ENCODE results near the gene TMCO4.
"Not testable (repeated sequence)": the region's sequence is repeated elsewhere in the genome, so short reads cannot be mapped to it uniquely, and the experiment has no call there.

TMCO4 gene

DNA sequence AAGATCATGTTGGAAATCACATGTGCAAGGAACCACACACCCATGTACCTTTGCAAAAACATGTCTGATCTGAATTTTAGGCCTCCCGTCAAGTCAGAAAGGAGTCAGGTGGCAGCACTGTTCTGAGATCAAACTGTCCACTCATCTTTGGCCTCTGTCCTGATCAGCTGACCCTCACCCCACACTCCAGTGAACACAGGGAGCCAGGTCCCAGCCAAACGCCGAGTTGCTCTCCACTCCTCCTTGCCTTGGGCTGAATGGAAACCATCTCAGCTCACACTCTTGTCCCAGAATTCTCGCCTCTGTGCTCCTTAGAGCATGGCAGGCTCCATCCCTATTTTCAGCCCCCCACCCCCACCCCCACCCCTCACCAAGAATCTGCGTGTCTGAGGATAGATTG is 20.0 kb upstream of the TMCO4 start:
- no peak for DNase-seq (ENCODE audit: low read depth)
- H3K4me3 ChIP-seq (ENCODE audit: low read depth, low read length), result no peak overlapping the region
- TF ChIP-seq, protein P1, sequence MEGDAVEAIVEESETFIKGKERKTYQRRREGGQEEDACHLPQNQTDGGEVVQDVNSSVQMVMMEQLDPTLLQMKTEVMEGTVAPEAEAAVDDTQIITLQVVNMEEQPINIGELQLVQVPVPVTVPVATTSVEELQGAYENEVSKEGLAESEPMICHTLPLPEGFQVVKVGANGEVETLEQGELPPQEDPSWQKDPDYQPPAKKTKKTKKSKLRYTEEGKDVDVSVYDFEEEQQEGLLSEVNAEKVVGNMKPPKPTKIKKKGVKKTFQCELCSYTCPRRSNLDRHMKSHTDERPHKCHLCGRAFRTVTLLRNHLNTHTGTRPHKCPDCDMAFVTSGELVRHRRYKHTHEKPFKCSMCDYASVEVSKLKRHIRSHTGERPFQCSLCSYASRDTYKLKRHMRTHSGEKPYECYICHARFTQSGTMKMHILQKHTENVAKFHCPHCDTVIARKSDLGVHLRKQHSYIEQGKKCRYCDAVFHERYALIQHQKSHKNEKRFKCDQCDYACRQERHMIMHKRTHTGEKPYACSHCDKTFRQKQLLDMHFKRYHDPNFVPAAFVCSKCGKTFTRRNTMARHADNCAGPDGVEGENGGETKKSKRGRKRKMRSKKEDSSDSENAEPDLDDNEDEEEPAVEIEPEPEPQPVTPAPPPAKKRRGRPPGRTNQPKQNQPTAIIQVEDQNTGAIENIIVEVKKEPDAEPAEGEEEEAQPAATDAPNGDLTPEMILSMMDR (IDR thresholded peaks at IDR 0.05; ENCODE audit: insufficient read depth, low read depth, low read length, missing control alignments), result no peak

DNA sequence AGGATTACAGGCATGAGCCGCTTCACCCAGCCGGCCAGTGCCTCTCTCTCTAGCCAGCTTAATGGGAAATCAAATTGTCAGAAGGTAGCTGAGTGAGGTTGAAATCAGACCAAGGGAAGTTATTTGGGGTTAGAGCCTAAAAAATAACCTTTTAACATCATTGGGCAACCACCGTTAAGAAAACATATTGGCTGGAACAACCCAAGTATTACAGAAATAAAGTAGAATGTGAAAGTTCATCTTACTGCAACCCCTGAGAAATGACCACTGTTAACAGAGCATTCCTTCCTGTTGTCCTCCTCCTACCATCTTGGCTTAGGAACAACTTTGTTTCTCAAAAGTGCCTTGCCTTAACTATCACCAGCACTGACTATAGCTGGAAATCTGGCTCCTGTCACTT is 18.6 kb upstream of the TMCO4 start:
- H3K4me3 ChIP-seq (ENCODE audit: low read depth, low read length), result no peak overlapping the region
- TF ChIP-seq, protein P1 (IDR thresholded peaks at IDR 0.05; ENCODE audit: insufficient read depth, low read depth, low read length, missing control alignments), result no peak
- DNase-seq (ENCODE audit: low read depth), result no peak

DNA sequence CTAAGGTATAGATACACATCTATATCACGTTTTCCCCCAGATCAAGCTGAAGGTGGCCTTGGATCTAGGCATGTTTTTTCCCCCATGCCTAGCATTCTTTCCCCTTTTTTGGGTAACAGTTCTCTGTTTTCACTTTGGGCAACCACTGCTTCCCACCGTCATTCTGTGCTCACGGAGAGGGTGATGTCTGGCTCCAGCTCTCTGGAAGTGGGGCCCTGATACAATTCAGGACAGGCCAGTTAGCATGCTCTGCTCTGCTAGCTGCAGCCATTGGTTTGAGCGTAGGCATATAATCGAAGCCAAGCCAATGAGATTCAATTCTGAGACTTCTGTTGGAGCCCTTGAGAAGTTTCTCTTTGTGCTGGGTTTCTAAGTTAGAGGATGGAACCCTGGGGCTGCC is 17.4 kb upstream of the TMCO4 start:
- TF ChIP-seq, protein P1 (IDR thresholded peaks at IDR 0.05; ENCODE audit: insufficient read depth, low read depth, low read length, missing control alignments), result no peak
- no peak for DNase-seq (ENCODE audit: low read depth)
- H3K4me3 ChIP-seq (ENCODE audit: low read depth, low read length), result no peak overlapping the region

DNA sequence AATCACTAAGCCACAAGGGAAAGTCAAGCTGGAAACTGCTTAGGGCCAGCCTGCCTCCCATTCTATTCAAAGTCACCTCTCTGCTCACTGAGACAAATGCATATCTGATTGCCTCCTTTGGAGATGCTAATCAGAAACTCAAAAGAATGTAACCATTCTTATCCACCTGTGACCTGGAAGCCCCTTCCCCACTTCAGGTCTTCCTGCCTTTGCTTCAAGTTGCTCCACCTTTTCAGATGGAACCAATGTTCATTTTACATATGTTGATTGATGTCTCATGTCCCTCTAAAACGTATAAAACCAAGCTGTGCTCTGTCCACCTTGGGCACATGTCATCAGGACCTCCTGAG is 17.0 kb upstream of the TMCO4 start:
- DNase-seq (ENCODE audit: low read depth); H3K4me3 ChIP-seq (ENCODE audit: low read depth, low read length): not testable (repeated sequence)

DNA sequence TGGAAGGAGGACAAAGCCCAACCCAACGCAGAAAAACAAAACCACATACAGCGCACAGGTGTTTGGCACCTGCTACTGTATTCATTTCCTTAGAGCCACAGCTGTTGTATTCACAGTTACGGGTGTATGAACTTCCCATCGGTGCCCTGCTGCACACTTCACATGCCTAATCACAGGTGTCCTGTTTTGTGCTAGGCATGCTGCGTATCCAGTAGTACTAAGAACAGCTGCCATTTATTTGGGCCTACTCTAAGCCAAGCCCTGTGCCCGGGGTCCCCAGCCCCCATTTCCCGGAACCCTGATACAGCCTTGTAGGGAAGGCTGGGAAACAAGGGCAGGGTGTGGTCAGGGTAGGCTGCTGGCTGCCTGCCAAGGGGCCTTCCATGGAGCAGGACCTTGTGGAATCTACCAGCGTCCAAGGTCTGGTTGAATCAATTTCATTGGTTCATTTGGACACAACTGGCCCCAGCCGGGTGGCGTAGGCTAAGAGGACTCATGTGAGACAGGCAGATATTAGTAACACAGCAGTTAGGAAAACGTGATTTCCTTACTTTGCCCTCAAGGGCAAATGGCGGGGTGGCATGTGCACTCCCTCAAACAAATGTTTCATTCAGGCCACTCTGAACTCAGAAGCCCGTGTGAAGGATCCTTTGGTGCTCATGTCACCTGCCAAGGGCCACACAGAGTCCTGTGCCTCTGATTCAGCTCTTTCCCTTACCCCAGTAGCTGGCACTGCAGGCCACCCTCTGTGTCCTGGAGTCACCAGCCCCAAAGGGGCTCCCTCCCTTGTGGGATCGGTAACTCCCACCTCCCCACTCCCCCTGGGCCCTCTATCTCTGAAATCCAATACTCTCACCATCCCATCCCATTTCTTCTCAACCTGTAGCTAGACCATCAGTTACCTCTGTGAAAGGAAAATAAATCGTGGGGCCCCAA is 16.4 kb upstream of the TMCO4 start:
- TF ChIP-seq, protein P1 (IDR thresholded peaks at IDR 0.05; ENCODE audit: insufficient read depth, low read depth, low read length, missing control alignments), result no peak
- DNase-seq (ENCODE audit: low read depth), result no peak
- no peak overlapping the region for H3K4me3 ChIP-seq (ENCODE audit: low read depth, low read length)

DNA sequence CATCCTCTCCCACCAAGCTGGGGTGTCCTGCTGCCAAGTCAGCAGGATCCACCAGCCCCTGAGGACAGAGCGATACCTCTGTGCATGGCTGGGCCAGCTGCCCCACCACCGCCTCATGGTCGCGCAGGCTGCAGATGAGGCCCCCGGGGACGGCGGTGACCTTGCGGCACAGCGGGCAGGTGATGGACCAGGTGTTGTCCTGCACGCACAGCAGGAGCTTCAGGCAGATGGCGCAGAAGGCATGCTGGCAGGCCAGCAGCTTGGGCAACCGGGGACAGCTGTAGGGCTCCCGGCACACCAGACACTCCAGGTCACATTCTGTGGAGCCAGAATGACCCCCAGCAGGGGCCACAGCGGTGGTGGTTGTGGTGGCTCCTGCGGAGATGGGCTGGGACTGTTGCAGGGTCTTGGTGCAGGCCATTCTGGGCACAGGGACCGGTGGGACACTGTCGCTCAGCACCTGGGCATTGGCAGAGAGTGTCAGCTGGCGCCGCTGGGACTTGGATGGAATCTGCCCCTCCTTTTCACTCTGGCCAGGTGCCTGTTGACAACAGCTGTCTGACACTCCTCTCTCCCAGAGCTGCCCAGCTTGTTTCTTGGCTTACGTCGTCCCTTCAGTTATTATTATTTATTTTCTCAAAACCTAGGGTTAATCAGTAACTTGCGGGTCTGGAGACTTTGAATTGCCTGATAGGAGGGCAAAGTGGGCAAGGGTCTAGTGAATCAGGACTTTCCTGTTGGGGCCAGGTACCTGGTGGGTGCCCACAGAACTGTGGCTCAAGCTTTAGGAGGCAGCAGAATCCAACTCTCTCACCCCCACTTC is 15.2 kb upstream of the TMCO4 start, which contains the start of gene RNF186:
TSS of gene RNF186 (minus strand) at position 603 of the 823 bp plus-strand sequence. CDS start at position 421, 182 bp downstream.
- TF ChIP-seq, protein P1 (IDR thresholded peaks at IDR 0.05; ENCODE audit: insufficient read depth, low read depth, low read length, missing control alignments), result no peak
- no peak for DNase-seq (ENCODE audit: low read depth)
- H3K4me3 ChIP-seq (ENCODE audit: low read depth, low read length), result no peak within 1 kb of the TSS

DNA sequence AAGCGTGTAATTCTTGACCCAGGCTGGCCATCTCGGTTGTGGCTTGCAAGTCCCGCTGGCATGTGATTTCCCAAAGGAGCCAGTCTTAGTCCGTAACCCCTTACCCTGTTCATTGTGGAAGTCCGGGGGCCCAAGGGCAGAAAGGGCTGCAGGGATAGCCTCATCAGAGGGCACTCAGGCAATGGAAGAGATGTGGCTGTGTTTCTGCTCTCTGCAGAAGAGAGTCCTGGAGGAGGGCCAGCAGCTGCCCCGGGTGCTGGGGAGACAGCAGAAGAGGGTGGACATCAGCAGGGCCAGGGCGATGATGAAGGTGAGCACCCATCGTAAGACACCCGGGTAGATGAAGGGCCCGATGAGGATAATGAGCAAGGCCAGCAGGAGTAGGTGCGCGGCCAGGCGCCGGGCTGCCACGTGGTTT is 14.5 kb upstream of the TMCO4 start:
- TF ChIP-seq, protein P1 (IDR thresholded peaks at IDR 0.05; ENCODE audit: insufficient read depth, low read depth, low read length, missing control alignments), result no peak
- no peak for DNase-seq (ENCODE audit: low read depth)
- H3K4me3 ChIP-seq (ENCODE audit: low read depth, low read length), result no peak overlapping the region

All from GM12865 (cell line).